Adrenal gland (tissue), 5 donors: Measurements from ENCODE around the gene MRI1.

Experiments used
- POLR2A ChIP-seq, 2 donors: fragments of 450-650 bp; IDR thresholded peaks; one replicate each; pipeline ENCODE4 v1.6.1; 2017; ENCODE audit warnings: antibody characterized with exemption in 2 of 2, mild to moderate bottlenecking in 2 of 2, moderate library complexity in 1 of 2
- TF ChIP-seq, protein P1 (sequence below), 6 experiments: fragments of 450-650 bp in 4 of 6; fragments of 200-600 bp in 2 of 6; sonication (generic) in 1 of 6; IDR thresholded peaks; 1 replicate in 5 of 6; 2 replicates in 1 of 6; pipeline versions ENCODE4 v1.5.1 to v1.8.0; 2016 to 2021; ENCODE audit warnings: antibody characterized with exemption in 6 of 6, mild to moderate bottlenecking in 2 of 6, moderate library complexity in 1 of 6
- donor health status: DM: no; HTN: no; CAD: no.

DNA sequence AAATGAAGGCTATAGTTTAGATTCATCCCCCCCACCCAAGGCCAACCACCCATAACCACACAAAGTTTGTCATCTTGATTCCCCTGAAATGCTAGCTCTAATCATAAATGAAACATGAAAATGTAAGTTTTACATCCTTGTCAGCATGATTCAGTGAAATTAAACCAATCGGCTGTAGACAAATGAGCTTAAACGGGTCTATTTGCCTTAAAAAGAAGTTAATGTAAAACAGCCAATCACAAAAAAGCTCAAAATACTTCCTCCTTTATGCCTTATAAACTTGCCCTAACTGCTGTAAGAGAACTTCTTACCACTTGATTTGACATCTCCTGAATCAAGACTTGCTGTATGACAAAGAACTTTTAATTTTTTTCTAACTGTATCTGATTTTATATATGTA, 34.5 kb upstream of the MRI1 start:
- TF ChIP-seq, protein P1, sequence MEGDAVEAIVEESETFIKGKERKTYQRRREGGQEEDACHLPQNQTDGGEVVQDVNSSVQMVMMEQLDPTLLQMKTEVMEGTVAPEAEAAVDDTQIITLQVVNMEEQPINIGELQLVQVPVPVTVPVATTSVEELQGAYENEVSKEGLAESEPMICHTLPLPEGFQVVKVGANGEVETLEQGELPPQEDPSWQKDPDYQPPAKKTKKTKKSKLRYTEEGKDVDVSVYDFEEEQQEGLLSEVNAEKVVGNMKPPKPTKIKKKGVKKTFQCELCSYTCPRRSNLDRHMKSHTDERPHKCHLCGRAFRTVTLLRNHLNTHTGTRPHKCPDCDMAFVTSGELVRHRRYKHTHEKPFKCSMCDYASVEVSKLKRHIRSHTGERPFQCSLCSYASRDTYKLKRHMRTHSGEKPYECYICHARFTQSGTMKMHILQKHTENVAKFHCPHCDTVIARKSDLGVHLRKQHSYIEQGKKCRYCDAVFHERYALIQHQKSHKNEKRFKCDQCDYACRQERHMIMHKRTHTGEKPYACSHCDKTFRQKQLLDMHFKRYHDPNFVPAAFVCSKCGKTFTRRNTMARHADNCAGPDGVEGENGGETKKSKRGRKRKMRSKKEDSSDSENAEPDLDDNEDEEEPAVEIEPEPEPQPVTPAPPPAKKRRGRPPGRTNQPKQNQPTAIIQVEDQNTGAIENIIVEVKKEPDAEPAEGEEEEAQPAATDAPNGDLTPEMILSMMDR (IDR thresholded peaks at IDR 0.05) = no peak
- no peak for TF ChIP-seq POLR2A (IDR thresholded peaks at IDR 0.05)
